Gastroesophageal sphincter (tissue), 4 donors: ENCODE results near the gene PHLDB3. TPM values are rescaled to one million over a fixed set of nuclear protein-coding genes. Genes with fewer than 3 reads are reported as not detected.

Experiments
- ATAC-seq: fragments of 150-250 bp; one replicate; pipeline ENCODE4 v1.9.1; 2016; ENCODE audit warnings: mild to moderate bottlenecking, moderate library complexity
- H3K27ac ChIP-seq, 4 donors: fragments of 200-600 bp; sonication (generic) in 3 of 4; 1 replicate in 3 of 4; 2 replicates in 1 of 4; pipeline ENCODE4 v1.5.1; 2016 to 2019
- H3K27me3 ChIP-seq: fragments of 200-600 bp; sonication (generic); one replicate; pipeline ENCODE4 v1.5.1; 2019
- H3K36me3 ChIP-seq, 2 donors: fragments of 200-600 bp; sonication (generic); one replicate each; pipeline ENCODE4 v1.5.1; 2019; ENCODE audit warnings: control low read depth in 1 of 2
- H3K4me1 ChIP-seq, 3 donors: fragments of 200-600 bp; sonication (generic); 1 replicate in 2 of 3; 2 replicates in 1 of 3; pipeline ENCODE4 v1.5.1; 2016 to 2019; ENCODE audit warnings: control low read depth in 2 of 3
- H3K4me3 ChIP-seq, 2 donors: fragments of 200-600 bp; sonication (generic); one replicate each; pipeline ENCODE4 v1.5.1; 2019; ENCODE audit warnings: mild to moderate bottlenecking in 1 of 2, moderate library complexity in 1 of 2
- H3K9me3 ChIP-seq, 3 donors: fragments of 200-600 bp; sonication (generic); one replicate each; pipeline ENCODE4 v1.5.1; 2017 to 2019; ENCODE audit warnings: control low read depth in 2 of 3
- EP300 ChIP-seq: sonication (generic); formaldehyde crosslinking; IDR thresholded peaks from one replicate; pipeline ENCODE4 v1.6.1; 2017; ENCODE audit warnings: antibody characterized with exemption, mild to moderate bottlenecking
- POLR2A ChIP-seq, 2 donors: fragments of 450-650 bp; IDR thresholded peaks; one replicate each; pipeline ENCODE4 v1.6.1; 2017; ENCODE audit warnings: antibody characterized with exemption in 2 of 2, mild to moderate bottlenecking in 2 of 2, moderate library complexity in 1 of 2
- POLR2AphosphoS5 ChIP-seq: sonication (generic); formaldehyde crosslinking; IDR thresholded peaks from one replicate; pipeline ENCODE4 v1.6.1; 2017; ENCODE audit warnings: antibody characterized with exemption
- WGBS, 2 donors: methylation state at CpG; one replicate each; pipeline ENCODE4 v1.1.5; 2018; ENCODE audit warnings: low coverage in 1 of 2; 5-methylcytosine and 5-hydroxymethylcytosine counted together
- total RNA-seq, 4 donors: library from RNA; depleted of rRNA; stranded (reverse); fragments of >200 nt; gene quantifications; one replicate each; pipeline ENCODE4 v1.1.0, GENCODE V29; 2016
- TF ChIP-seq, protein P1 (sequence below), 4 experiments: fragments of 200-600 bp in 2 of 4; fragments of 450-650 bp in 2 of 4; sonication (generic) in 1 of 4; IDR thresholded peaks; one replicate each; pipeline ENCODE4 v1.5.1; 2017 to 2019; ENCODE audit warnings: antibody characterized with exemption in 4 of 4, mild to moderate bottlenecking in 2 of 4, moderate library complexity in 2 of 4

Gene PHLDB3
- total RNA-seq, 4 donors from 2014 or later: 8.8 to 38.1 (median 14.9) TPM

DNA sequence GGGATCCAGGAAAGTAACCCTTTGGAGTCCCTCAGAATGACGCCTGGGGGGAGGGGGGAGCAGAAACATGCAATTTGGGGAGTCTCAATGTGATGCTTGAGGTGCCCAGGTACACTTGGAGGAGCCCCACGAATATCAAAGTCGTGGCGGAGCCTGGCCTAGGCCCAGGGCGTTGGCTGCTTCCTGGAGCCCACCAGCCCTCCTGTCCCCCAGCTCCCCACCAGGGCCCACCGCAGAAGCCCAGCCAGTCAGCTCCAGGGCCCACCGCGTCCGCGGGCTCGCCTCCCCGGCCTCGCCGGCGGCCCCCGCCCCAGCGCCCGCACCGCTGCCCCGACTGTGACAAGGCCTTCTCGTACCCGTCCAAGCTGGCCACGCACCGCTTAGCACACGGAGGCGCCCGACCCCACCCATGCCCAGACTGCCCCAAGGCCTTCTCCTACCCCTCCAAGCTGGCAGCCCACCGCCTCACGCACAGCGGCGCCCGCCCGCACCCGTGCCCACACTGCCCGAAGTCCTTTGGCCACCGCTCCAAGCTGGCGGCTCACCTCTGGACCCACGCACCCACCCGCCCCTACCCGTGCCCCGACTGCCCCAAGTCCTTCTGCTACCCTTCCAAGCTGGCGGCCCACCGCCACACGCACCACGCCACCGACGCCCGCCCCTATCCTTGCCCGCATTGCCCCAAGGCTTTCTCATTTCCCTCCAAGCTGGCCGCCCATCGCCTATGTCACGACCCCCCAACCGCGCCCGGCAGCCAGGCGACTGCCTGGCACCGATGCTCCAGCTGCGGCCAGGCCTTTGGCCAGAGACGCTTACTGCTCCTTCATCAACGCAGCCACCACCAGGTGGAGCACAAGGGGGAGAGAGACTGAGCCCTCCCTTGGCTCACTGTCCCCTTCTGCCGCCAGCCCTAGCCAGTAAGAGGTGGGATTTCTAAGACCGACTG is 30.5 kb upstream of the PHLDB3 start:
- WGBS, 2 donors: 40 to 60% methylated on average over 1 to 5 of the region's 62 CpGs
- H3K4me3 ChIP-seq: peak overlapping the region in 1 of 2 donors; percentile 70
- H3K27ac ChIP-seq: peak overlapping the region; percentile 57 to 96 (median 90)
- no peaks in the 10 kb centered on the region for H3K27me3 ChIP-seq
- peaks cover 0 to 11% (median 0%) of the 10 kb centered on the region in 3 donors for H3K9me3 ChIP-seq
- peaks cover 0 to 32% of the 10 kb centered on the region in 2 donors for H3K36me3 ChIP-seq
- peaks cover 0 to 37% (median 11%) of the 10 kb centered on the region in 3 donors for H3K4me1 ChIP-seq
- peak; percentile 61 for TF ChIP-seq POLR2AphosphoS5
- TF ChIP-seq POLR2A (IDR thresholded peaks at IDR 0.05): no peak
- TF ChIP-seq, protein P1, sequence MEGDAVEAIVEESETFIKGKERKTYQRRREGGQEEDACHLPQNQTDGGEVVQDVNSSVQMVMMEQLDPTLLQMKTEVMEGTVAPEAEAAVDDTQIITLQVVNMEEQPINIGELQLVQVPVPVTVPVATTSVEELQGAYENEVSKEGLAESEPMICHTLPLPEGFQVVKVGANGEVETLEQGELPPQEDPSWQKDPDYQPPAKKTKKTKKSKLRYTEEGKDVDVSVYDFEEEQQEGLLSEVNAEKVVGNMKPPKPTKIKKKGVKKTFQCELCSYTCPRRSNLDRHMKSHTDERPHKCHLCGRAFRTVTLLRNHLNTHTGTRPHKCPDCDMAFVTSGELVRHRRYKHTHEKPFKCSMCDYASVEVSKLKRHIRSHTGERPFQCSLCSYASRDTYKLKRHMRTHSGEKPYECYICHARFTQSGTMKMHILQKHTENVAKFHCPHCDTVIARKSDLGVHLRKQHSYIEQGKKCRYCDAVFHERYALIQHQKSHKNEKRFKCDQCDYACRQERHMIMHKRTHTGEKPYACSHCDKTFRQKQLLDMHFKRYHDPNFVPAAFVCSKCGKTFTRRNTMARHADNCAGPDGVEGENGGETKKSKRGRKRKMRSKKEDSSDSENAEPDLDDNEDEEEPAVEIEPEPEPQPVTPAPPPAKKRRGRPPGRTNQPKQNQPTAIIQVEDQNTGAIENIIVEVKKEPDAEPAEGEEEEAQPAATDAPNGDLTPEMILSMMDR (IDR thresholded peaks at IDR 0.05): peak in 3 of 4 experiments; percentile 69 to 83 (median 81)
- TF ChIP-seq EP300: no peak
- peak; percentile 11 for ATAC-seq

DNA sequence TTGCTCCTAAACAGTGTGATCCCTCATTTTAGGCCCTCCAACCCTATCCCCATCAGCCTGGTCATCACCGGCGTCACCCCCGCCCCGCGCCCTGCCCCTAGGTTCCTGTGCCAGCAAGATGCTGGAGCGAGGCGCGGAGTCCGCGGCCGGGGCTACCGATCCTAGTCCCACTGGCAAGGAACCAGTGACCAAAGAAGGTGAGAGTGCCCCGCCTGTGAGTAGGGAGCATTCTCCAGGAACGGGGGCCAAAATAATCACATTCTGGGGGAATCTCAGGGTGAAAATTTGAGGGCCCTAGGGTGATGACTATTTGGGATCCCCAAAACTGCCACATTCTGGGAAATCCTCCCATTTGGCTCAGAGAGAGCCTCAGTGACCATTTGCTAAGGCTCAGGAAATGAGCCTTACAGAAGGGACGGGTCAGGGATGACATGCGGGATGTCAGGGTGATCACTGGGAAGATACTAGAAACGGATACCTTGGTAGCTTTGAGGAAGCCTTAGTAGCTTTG is 29.8 kb upstream of the PHLDB3 start:
- 0 to 10% methylated on average over 2 to 5 of the region's 17 CpGs for WGBS, 2 donors
- H3K9me3 ChIP-seq: peaks cover 0 to 8% (median 0%) of the 10 kb centered on the region in 3 donors
- H3K27me3 ChIP-seq: no peaks in the 10 kb centered on the region
- ATAC-seq: no peak
- TF ChIP-seq EP300 (no peak), POLR2AphosphoS5 (no peak), POLR2A (IDR thresholded peaks at IDR 0.05) (no peak)
- TF ChIP-seq, protein P1 (IDR thresholded peaks at IDR 0.05): no peak
- peak overlapping the region; percentile 57 to 96 (median 90) for H3K27ac ChIP-seq
- H3K4me3 ChIP-seq: peak overlapping the region; percentile 29 to 70
- peaks cover 0 to 37% (median 11%) of the 10 kb centered on the region in 3 donors for H3K4me1 ChIP-seq
- peaks cover 0 to 25% of the 10 kb centered on the region in 2 donors for H3K36me3 ChIP-seq

DNA sequence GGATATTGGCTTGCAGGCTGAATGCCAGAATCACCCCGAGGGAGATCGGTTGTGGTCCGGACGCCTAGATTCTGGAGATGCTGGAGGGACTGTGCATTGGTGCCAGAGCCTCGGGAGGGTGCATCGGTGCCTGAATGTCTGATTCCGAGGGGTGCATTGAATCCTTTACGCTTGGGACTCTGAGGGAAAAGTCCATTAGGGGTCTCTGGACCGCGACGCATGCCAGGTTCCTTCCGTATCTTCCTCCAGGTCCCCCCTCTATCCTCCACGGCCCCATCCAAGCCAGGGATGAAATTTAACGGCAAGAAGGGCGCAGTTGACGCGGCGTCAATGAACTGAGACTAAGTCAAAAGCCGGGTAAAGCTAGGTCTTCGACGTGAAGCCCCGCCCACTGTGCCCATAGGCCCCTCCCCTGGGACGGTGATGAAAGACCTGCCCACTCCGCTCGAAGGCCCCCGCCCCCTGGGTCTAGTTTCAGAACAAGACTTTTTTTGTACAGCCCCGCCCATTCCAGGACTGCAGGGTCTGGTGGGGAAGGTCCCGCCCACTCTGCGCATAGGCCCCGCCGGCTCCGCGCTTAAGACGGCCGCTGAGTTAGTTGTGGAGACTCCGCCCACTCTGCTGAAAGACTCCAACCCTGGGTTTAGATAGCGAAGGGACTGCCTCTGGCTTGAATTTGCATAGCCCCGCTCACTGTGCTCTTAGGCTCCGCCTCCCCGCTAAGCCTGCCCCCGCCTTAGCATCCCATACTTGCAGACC is 29.2 kb upstream of the PHLDB3 start:
- no peaks in the 10 kb centered on the region for H3K27me3 ChIP-seq
- peaks cover 0 to 37% (median 11%) of the 10 kb centered on the region in 3 donors for H3K4me1 ChIP-seq
- peak overlapping the region; percentile 36 to 70 for H3K4me3 ChIP-seq
- peak overlapping the region; percentile 65 to 96 (median 90) for H3K27ac ChIP-seq
- H3K36me3 ChIP-seq: peaks cover 0 to 18% of the 10 kb centered on the region in 2 donors
- peak; percentile 57 for TF ChIP-seq POLR2AphosphoS5
- TF ChIP-seq, protein P1 (IDR thresholded peaks at IDR 0.05): no peak
- WGBS, 2 donors: 0% methylated on average over 3 to 10 of the region's 41 CpGs
- peaks cover 0 to 2% (median 0%) of the 10 kb centered on the region in 3 donors for H3K9me3 ChIP-seq
- ATAC-seq: peak; percentile 91

DNA sequence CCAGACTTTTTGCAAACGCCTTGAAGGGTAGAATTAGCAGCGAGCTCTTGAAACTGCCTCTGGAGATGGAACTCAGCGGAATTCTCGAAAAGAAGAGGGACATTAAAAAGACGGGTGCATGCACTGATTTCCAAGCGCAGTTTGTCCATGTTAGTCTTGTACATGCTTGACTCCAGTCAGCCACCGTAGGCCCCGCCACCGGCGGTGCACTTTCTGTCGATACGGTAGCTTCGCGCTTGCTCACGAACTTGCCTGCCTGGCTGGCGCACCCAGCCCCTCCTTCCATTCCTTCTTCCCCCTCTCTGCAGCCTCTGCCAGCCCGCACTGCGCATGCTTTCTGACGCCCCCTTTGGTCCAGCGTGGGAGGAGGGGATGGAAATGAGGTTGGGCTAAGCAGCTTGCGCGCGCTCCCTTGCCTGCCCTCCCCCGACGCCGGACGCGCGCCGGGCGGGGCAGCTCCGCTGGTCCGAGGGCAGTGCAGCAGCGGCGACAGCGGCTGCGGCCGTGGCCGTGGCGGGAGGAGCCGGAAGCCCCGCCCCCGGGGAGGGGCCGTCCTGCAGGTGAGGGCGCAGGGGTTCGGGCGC is 28.5 kb upstream of the PHLDB3 start, which contains the start of gene ZNF575:
TSS of gene ZNF575 (plus strand) at position 227 of the 584 bp plus-strand sequence. CDS start 1,235 bp downstream, outside the sequence.
- ATAC-seq: peak; percentile 62
- Histone ChIP-seq H3K36me3 (peaks cover 0 to 12% of the 10 kb centered on the region in 2 donors), H3K4me1 (peaks cover 0 to 39% (median 11%) of the 10 kb centered on the region in 3 donors), H3K27ac (peak within 1 kb of the TSS; percentile 65 to 96 (median 90)), H3K27me3 (no peaks in the 10 kb centered on the region), H3K9me3 (no peaks in the 10 kb centered on the region), H3K4me3 (peak within 1 kb of the TSS; percentile 36 to 70)
- TF ChIP-seq POLR2A (IDR thresholded peaks at IDR 0.05) (peak in 1 of 2 donors; percentile 32), POLR2AphosphoS5 (peak; percentile 71), EP300 (no peak)
- TF ChIP-seq, protein P1 (IDR thresholded peaks at IDR 0.05): peak in 2 of 4 experiments; percentile 2 to 22
- 0% methylated on average over 2 to 15 of the region's 47 CpGs for WGBS, 2 donors
